Keratinocyte (primary cell): Measurements from ENCODE around the gene C21orf91. TPM values are rescaled to one million over a fixed set of nuclear protein-coding genes. Genes with fewer than 3 reads are reported as not detected.

ENCODE experiments used
- DNase-seq: peaks from one replicate; pipeline ENCODE4 v3.0.0-alpha.2; 2011; ENCODE audit warnings: low read depth, missing footprints, low spot score
- FAIRE-seq: peaks from 2 replicates; lab custom pipeline; 2011; peaks lifted over from hg19 to GRCh38; lab: Jason Lieb, UNC
- H2AFZ ChIP-seq: 2 replicates; pipeline ENCODE4 v1.6.0; 2012; ENCODE audit warnings: low read length, control low read depth, inconsistent platforms; ENCODE audit not compliant: control insufficient read depth
- H3K27ac ChIP-seq: 2 replicates; pipeline ENCODE4 v1.5.1; 2011; ENCODE audit warnings: low read length; ENCODE audit not compliant: control insufficient read depth, insufficient read depth
- H3K27me3 ChIP-seq: 3 replicates; pipeline ENCODE4 v1.6.0; 2011; ENCODE audit warnings: low read length; ENCODE audit not compliant: control insufficient read depth, insufficient read depth; ENCODE audit errors: extremely low read depth
- H3K36me3 ChIP-seq, 2 experiments: 2 replicates in 1 of 2; 3 replicates in 1 of 2; pipeline ENCODE4 v1.5.1; 2011; ENCODE audit warnings: low read length in 2 of 2, mild to moderate bottlenecking in 1 of 2; ENCODE audit not compliant: control insufficient read depth in 2 of 2, insufficient read depth in 2 of 2; ENCODE audit errors: extremely low read depth in 1 of 2
- H3K4me1 ChIP-seq: 3 replicates; pipeline ENCODE4 v1.5.1; 2011; ENCODE audit warnings: low read length; ENCODE audit not compliant: control insufficient read depth, insufficient read depth; ENCODE audit errors: extremely low read depth
- H3K4me2 ChIP-seq: 3 replicates; pipeline ENCODE4 v1.6.0; 2011; ENCODE audit warnings: low read depth, low read length; ENCODE audit not compliant: control insufficient read depth, insufficient read depth; ENCODE audit errors: extremely low read depth
- H3K4me3 ChIP-seq, 3 experiments: fragments of 200-600 bp in 1 of 3; sonication (generic) in 1 of 3; 2 replicates in 2 of 3; 3 replicates in 1 of 3; pipeline ENCODE4 v1.5.1; 2011 to 2016; ENCODE audit warnings: low read length in 3 of 3, mild to moderate bottlenecking in 3 of 3, control low read depth in 2 of 3, inconsistent platforms in 1 of 3, low read depth in 1 of 3, mixed read lengths in 1 of 3, mixed run types in 1 of 3, moderate library complexity in 1 of 3; ENCODE audit not compliant: control insufficient read depth in 2 of 3, insufficient read depth in 2 of 3; ENCODE audit errors: extremely low read depth in 1 of 3
- H3K79me2 ChIP-seq: 2 replicates; pipeline ENCODE4 v1.6.0; 2012; ENCODE audit warnings: low read length; ENCODE audit not compliant: control insufficient read depth, insufficient read depth
- H3K9ac ChIP-seq: 3 replicates; pipeline ENCODE4 v1.6.0; 2011; ENCODE audit warnings: low read length; ENCODE audit not compliant: control insufficient read depth, insufficient read depth; ENCODE audit errors: extremely low read depth
- H3K9me1 ChIP-seq: 3 replicates; pipeline ENCODE4 v1.6.0; 2011; ENCODE audit warnings: low read length; ENCODE audit not compliant: control insufficient read depth, insufficient read depth; ENCODE audit errors: extremely low read depth
- H3K9me3 ChIP-seq: 2 replicates; pipeline ENCODE4 v1.5.1; 2012; ENCODE audit warnings: low read depth, low read length; ENCODE audit not compliant: control insufficient read depth
- H4K20me1 ChIP-seq: 3 replicates; pipeline ENCODE4 v1.6.0; 2011; ENCODE audit warnings: low read length; ENCODE audit not compliant: control insufficient read depth, insufficient read depth; ENCODE audit errors: extremely low read depth
- EZH2 ChIP-seq: IDR thresholded peaks from one replicate; pipeline ENCODE4 v1.6.1; 2012; ENCODE audit warnings: inconsistent platforms, mild to moderate bottlenecking, low read length, moderate library complexity
- dilution Hi-C: fragments of 300-500 bp; cut with MboI; formaldehyde crosslinking; loops from one replicate; pipeline ENCODE4 v1.7.0; 2020; ENCODE audit warnings: low sequenced_read_pairs; ENCODE audit not compliant: extremely low pct_ligation_motif_present
- polyA plus RNA-seq, 5 experiments: library from polyadenylated mRNA; depleted of rRNA in 3 of 5; stranded (reverse) in 3 of 5; stranded (forward) in 1 of 5; unstranded in 1 of 5; fragments of >200 nt; gene quantifications; 1 replicate in 1 of 5; 2 replicates in 3 of 5; 3 replicates in 1 of 5; pipeline versions ENCODE4 v1.2.1 to v1.2.3, GENCODE V29; 2011 to 2012; ENCODE audit warnings: missing spikeins in 2 of 5, low read depth in 1 of 5, low replicate concordance in 1 of 5
- TF ChIP-seq, protein P1 (sequence below), 3 experiments: IDR thresholded peaks in 1 of 3; conservative IDR thresholded peaks in 1 of 3; optimal IDR thresholded peaks in 1 of 3; 2 replicates in 2 of 3; 3 replicates in 1 of 3; pipeline versions ENCODE3 to v1.5.1; 2011; ENCODE audit warnings: low read length in 3 of 3, mild to moderate bottlenecking in 3 of 3, moderate library complexity in 2 of 3, control low read depth in 1 of 3, inconsistent platforms in 1 of 3; ENCODE audit not compliant: insufficient read depth in 2 of 3; ENCODE audit errors: extremely low read depth in 1 of 3

Gene C21orf91
- polyA plus RNA-seq, 1 donor (not counting 4 experiments of a cell fraction or from before 2014, with no cell fraction given): 28.2 TPM

DNA sequence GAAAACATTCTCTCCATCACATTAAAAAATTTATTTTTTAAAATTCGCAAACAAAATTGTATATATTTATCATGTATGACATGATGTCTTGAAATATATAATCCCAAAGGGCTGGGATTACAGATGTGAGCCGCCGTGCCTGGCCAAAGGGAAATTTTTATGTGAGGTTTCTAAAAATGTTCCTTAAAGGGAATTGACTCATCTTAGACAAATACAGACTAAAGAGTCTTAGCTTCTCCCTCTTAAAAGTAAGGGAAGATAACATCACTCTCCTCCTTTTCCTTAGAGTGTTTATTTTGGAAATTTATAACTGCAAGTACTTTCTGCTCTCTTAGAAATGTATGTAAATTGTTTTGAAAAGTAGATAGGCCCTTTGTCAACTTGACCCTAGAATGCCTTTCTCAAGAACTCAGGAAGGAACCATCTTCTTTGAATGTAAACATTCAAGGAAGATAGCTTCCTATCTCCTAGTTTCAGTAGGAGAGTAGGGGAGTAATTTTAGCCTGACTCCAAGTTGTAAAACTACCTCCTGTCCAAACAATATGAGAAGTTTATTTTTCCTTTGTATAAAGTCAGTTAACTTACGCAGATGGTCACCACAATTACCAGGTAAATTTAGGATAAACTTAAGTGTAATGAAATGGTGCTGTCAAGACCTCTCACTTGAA, 59.5 kb downstream of the C21orf91 start:
- Histone ChIP-seq H3K9me3 (no peaks in the 10 kb centered on the region), H3K27me3 (no peaks in the 10 kb centered on the region), H3K9ac (no peak overlapping the region), H3K4me1 (peaks cover 12% of the 10 kb centered on the region), H3K4me2 (no peak overlapping the region), H3K27ac (no peak overlapping the region), H3K9me1 (no peaks in the 10 kb centered on the region), H3K4me3 (no peak overlapping the region), H4K20me1 (no peaks in the 10 kb centered on the region), H2AFZ (no peak overlapping the region), H3K79me2 (no peaks in the 10 kb centered on the region), H3K36me3 (no peaks in the 10 kb centered on the region)
- TF ChIP-seq, protein P1, sequence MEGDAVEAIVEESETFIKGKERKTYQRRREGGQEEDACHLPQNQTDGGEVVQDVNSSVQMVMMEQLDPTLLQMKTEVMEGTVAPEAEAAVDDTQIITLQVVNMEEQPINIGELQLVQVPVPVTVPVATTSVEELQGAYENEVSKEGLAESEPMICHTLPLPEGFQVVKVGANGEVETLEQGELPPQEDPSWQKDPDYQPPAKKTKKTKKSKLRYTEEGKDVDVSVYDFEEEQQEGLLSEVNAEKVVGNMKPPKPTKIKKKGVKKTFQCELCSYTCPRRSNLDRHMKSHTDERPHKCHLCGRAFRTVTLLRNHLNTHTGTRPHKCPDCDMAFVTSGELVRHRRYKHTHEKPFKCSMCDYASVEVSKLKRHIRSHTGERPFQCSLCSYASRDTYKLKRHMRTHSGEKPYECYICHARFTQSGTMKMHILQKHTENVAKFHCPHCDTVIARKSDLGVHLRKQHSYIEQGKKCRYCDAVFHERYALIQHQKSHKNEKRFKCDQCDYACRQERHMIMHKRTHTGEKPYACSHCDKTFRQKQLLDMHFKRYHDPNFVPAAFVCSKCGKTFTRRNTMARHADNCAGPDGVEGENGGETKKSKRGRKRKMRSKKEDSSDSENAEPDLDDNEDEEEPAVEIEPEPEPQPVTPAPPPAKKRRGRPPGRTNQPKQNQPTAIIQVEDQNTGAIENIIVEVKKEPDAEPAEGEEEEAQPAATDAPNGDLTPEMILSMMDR (optimal IDR thresholded peaks at IDR 0.05 in 1 of 3, IDR thresholded peaks at IDR 0.05 in 1 of 3, conservative IDR thresholded peaks at IDR 0.05 in 1 of 3; ENCODE audit: extremely low read depth in 1 of 3, insufficient read depth in 2 of 3, low read length in 3 of 3): no peak
- no peak for TF ChIP-seq EZH2
- no peak for FAIRE-seq
- DNase-seq: no peak
- dilution Hi-C loops: no loop called here

DNA sequence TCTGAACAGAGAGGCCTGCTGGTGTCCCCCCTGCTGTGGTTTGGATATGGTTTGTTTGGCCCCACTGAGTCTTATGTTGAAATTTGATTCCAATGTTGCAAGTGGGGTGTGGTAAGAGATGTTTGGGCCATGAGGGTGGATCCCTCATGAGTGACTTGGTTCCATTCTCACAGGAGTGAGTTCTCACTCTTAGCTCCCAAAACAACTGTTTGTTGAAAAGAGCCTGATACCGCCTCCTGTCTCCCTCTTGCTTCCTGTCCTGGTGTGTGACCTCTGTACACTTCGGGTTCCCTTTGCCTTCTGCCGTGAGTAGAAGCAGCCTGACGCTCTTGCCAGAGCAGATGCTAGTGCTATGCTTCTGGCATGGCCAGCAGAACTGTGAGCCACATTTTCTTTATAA, 60.5 kb downstream of the C21orf91 start:
- no peaks in the 10 kb centered on the region for H4K20me1 ChIP-seq
- peaks cover 8% of the 10 kb centered on the region for H3K4me1 ChIP-seq
- no peak overlapping the region for H3K4me2 ChIP-seq
- H3K79me2 ChIP-seq: no peaks in the 10 kb centered on the region
- H3K27ac ChIP-seq: no peak overlapping the region
- TF ChIP-seq, protein P1 (optimal IDR thresholded peaks at IDR 0.05 in 1 of 3, IDR thresholded peaks at IDR 0.05 in 1 of 3, conservative IDR thresholded peaks at IDR 0.05 in 1 of 3; ENCODE audit: extremely low read depth in 1 of 3, insufficient read depth in 2 of 3, low read length in 3 of 3): no peak
- no peak for TF ChIP-seq EZH2
- H3K36me3 ChIP-seq: no peaks in the 10 kb centered on the region
- no peaks in the 10 kb centered on the region for H3K27me3 ChIP-seq
- H3K4me3 ChIP-seq: no peak overlapping the region
- dilution Hi-C loops: no loop called here
- DNase-seq: no peak
- no peak overlapping the region for H3K9ac ChIP-seq
- H3K9me3 ChIP-seq: no peaks in the 10 kb centered on the region
- no peak overlapping the region for H2AFZ ChIP-seq
- no peak for FAIRE-seq
- H3K9me1 ChIP-seq: no peaks in the 10 kb centered on the region
